Measurements from ENCODE around the gene CCNF.
"Not testable (repeated sequence)": the region's sequence is repeated elsewhere in the genome, so short reads cannot be mapped to it uniquely, and the experiment has no call there.

CCNF gene

GRCh38 chr16:2471016-2471652 is 41.9 kb downstream of the CCNF start, which contains the start of gene NTN3:
Gene NTN3 (plus strand): TSS chr16:2471297. CDS start chr16:2471702, 405 bp downstream.
- peak in 13 of 51 donors; percentile 6 to 57 (median 34) for DNase-seq

- peak in 9 of 51 donors; percentile 1 to 35 (median 21) for DNase-seq
These were observed 42.6 kb downstream of the CCNF start for GRCh38 chr16:2471653-2472487.

GRCh38 chr16:2472488-2472864 is 43.2 kb downstream of the CCNF start:
- DNase-seq: no peak

- no peak for DNase-seq
These were observed 43.7 kb downstream of the CCNF start for GRCh38 chr16:2472885-2473445.

GRCh38 chr16:2473446-2473926 is 44.2 kb downstream of the CCNF start:
- DNase-seq: peak in 2 of 51 donors; percentile 42 to 44

GRCh38 chr16:2473999-2474876 is 45.0 kb downstream of the CCNF start:
- DNase-seq: peak in 38 of 51 donors; percentile 10 to 68 (median 36)

GRCh38 chr16:2474877-2475412 is 45.7 kb downstream of the CCNF start, which contains the start of gene TBC1D24:
Gene TBC1D24 (plus strand): TSS chr16:2475127. CDS start chr16:2496149, 21,022 bp downstream.
- DNase-seq: peak in 50 of 51 donors; percentile 33 to 92 (median 76)

GRCh38 chr16:2475413-2476344 is 46.4 kb downstream of the CCNF start:
- peak in 2 of 51 donors; percentile 5 to 60 for DNase-seq

GRCh38 chr16:2476345-2476720 is 47.1 kb downstream of the CCNF start:
- no peak for DNase-seq

- no peak for DNase-seq
These were observed 47.5 kb downstream of the CCNF start for GRCh38 chr16:2476741-2477140.

- no peak for DNase-seq
These were observed 48.1 kb downstream of the CCNF start for GRCh38 chr16:2477327-2477726.

- DNase-seq: no peak
These were observed 49.0 kb downstream of the CCNF start for GRCh38 chr16:2478279-2478678.

- not testable (repeated sequence) for DNase-seq
These were observed 50.7 kb downstream of the CCNF start for GRCh38 chr16:2479996-2480395.

- no peak for DNase-seq
These were observed 51.7 kb downstream of the CCNF start for GRCh38 chr16:2480948-2481347.

GRCh38 chr16:2481676-2482075 is 52.4 kb downstream of the CCNF start:
- no peak for DNase-seq

- no peak for DNase-seq
These were observed 53.0 kb downstream of the CCNF start for GRCh38 chr16:2482249-2482648.

GRCh38 chr16:2482708-2483534 is 53.7 kb downstream of the CCNF start:
- peak in 42 of 51 donors; percentile 15 to 81 (median 50) for DNase-seq

Data from hypothalamus (tissue), 51 donors.